Peyer's patch (tissue), 4 donors: ENCODE data around the gene NPTXR.

ENCODE experiments used
- POLR2A ChIP-seq, 2 donors: fragments of 450-650 bp; IDR thresholded peaks; one replicate each; pipeline ENCODE4 v1.5.1; 2017; ENCODE audit warnings: antibody characterized with exemption in 2 of 2, mild to moderate bottlenecking in 2 of 2, moderate library complexity in 2 of 2
- TF ChIP-seq, protein P1 (sequence below), 6 experiments: fragments of 450-650 bp in 4 of 6; fragments of 200-600 bp in 2 of 6; sonication (generic) in 1 of 6; IDR thresholded peaks; one replicate each; pipeline ENCODE4 v1.5.1; 2017 to 2019; ENCODE audit warnings: antibody characterized with exemption in 6 of 6, mild to moderate bottlenecking in 3 of 6, moderate library complexity in 1 of 6

DNA sequence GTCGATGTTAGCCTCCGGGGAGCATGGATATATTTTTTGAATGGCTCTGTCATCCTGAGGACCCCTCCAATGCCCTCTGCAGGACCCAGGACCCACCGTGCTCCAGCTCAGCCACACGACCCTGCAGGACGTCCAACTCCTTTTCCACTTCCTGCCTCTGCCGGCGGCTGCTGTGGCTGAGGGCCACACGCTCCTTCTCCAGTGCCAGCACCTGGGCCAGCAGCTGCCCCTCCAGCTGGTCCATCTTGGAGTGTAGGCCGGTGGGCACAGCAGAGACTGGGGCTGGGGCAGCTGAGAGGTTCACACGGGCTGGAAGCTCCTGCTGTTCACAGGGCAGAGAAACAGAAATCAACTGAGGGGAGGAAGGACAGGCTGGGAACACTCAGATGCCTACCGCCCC, 15.6 kb downstream of the NPTXR start:
- TF ChIP-seq, protein P1, sequence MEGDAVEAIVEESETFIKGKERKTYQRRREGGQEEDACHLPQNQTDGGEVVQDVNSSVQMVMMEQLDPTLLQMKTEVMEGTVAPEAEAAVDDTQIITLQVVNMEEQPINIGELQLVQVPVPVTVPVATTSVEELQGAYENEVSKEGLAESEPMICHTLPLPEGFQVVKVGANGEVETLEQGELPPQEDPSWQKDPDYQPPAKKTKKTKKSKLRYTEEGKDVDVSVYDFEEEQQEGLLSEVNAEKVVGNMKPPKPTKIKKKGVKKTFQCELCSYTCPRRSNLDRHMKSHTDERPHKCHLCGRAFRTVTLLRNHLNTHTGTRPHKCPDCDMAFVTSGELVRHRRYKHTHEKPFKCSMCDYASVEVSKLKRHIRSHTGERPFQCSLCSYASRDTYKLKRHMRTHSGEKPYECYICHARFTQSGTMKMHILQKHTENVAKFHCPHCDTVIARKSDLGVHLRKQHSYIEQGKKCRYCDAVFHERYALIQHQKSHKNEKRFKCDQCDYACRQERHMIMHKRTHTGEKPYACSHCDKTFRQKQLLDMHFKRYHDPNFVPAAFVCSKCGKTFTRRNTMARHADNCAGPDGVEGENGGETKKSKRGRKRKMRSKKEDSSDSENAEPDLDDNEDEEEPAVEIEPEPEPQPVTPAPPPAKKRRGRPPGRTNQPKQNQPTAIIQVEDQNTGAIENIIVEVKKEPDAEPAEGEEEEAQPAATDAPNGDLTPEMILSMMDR (IDR thresholded peaks at IDR 0.05) = no peak
- TF ChIP-seq POLR2A (IDR thresholded peaks at IDR 0.05) = no peak
